ENCODE results near the gene SH3BGRL2. TPM values are rescaled to one million over a fixed set of nuclear protein-coding genes. Genes with fewer than 3 reads are reported as not detected.

Gene SH3BGRL2
- total and polyA plus RNA-seq, 2 experiments from 2014 or later = 8.4 to 24.5 TPM

DNA sequence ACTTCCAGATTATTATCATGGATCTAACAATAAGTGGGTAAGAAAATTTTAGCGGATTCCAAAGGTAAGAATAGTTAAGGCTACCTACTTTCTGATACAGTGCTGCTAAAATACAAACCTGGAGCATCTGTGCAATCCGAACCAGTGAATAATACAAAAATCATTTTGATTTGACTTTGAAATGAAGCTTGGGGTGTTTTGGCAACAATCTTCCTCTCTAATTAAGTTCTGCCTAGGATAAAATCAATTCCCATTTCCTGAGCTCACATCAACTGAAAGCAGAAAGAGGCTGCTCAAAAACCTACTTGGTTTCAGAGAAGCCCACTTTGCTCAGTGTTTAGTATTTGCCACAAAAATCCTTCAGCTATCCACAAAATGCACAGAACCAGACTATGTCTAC, 18.7 kb upstream of the SH3BGRL2 start:
- Histone ChIP-seq H3K9me2 (ENCODE audit: insufficient read depth) (no peaks in the 10 kb centered on the region), H3K79me2 (replicated peaks; ENCODE audit: insufficient read depth) (no peaks in the 10 kb centered on the region), H3K27ac (ENCODE audit: low read depth) (no peak overlapping the region), H2AFZ (no peak overlapping the region), H3K4me3 (no peak overlapping the region), H3F3A (replicated peaks; ENCODE audit: low read depth) (no peaks in the 10 kb centered on the region), H3K4me1 (ENCODE audit: insufficient read depth) (no peaks in the 10 kb centered on the region), H3K36me3 (ENCODE audit: insufficient read depth) (no peaks in the 10 kb centered on the region), H3K27me3 (ENCODE audit: insufficient read depth) (no peaks in the 10 kb centered on the region), H3K4me2 (no peak overlapping the region), H4K20me1 (replicated peaks; ENCODE audit: insufficient read depth) (no peaks in the 10 kb centered on the region)
- H3K27ac Mint-ChIP-seq = no peak overlapping the region
- H3K27me3 Mint-ChIP-seq (ENCODE audit: insufficient read depth, low read depth, poor library complexity) = peaks cover 2% of the 10 kb centered on the region
- DNase-seq (ENCODE audit: low spot score) = no peak
- peaks cover 9% of the 10 kb centered on the region; the same call in 2 of the 3 replicates for H3K4me1 Mint-ChIP-seq
- TF ChIP-seq NANOG (IDR thresholded peaks at IDR 0.05; ENCODE audit: borderline replicate concordance) (no peak), CREB1 (CRISPR knock-in tag; IDR thresholded peaks at IDR 0.05; ENCODE audit: low read depth) (no peak), POLR2AphosphoS5 (IDR thresholded peaks at IDR 0.05; ENCODE audit: low read depth) (no peak), STAT1 (IDR thresholded peaks at IDR 0.05; ENCODE audit: unreplicated experiment) (no peak), JUNB (IDR thresholded peaks at IDR 0.05; ENCODE audit: unreplicated experiment) (no peak)
- TF ChIP-seq, protein P1, sequence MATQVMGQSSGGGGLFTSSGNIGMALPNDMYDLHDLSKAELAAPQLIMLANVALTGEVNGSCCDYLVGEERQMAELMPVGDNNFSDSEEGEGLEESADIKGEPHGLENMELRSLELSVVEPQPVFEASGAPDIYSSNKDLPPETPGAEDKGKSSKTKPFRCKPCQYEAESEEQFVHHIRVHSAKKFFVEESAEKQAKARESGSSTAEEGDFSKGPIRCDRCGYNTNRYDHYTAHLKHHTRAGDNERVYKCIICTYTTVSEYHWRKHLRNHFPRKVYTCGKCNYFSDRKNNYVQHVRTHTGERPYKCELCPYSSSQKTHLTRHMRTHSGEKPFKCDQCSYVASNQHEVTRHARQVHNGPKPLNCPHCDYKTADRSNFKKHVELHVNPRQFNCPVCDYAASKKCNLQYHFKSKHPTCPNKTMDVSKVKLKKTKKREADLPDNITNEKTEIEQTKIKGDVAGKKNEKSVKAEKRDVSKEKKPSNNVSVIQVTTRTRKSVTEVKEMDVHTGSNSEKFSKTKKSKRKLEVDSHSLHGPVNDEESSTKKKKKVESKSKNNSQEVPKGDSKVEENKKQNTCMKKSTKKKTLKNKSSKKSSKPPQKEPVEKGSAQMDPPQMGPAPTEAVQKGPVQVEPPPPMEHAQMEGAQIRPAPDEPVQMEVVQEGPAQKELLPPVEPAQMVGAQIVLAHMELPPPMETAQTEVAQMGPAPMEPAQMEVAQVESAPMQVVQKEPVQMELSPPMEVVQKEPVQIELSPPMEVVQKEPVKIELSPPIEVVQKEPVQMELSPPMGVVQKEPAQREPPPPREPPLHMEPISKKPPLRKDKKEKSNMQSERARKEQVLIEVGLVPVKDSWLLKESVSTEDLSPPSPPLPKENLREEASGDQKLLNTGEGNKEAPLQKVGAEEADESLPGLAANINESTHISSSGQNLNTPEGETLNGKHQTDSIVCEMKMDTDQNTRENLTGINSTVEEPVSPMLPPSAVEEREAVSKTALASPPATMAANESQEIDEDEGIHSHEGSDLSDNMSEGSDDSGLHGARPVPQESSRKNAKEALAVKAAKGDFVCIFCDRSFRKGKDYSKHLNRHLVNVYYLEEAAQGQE (IDR thresholded peaks at IDR 0.05; ENCODE audit: unreplicated experiment) = no peak
- TF ChIP-seq, protein P2, sequence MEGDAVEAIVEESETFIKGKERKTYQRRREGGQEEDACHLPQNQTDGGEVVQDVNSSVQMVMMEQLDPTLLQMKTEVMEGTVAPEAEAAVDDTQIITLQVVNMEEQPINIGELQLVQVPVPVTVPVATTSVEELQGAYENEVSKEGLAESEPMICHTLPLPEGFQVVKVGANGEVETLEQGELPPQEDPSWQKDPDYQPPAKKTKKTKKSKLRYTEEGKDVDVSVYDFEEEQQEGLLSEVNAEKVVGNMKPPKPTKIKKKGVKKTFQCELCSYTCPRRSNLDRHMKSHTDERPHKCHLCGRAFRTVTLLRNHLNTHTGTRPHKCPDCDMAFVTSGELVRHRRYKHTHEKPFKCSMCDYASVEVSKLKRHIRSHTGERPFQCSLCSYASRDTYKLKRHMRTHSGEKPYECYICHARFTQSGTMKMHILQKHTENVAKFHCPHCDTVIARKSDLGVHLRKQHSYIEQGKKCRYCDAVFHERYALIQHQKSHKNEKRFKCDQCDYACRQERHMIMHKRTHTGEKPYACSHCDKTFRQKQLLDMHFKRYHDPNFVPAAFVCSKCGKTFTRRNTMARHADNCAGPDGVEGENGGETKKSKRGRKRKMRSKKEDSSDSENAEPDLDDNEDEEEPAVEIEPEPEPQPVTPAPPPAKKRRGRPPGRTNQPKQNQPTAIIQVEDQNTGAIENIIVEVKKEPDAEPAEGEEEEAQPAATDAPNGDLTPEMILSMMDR (conservative IDR thresholded peaks at IDR 0.05; ENCODE audit: low read depth in 2 of 2) = no peak
- ATAC-seq = no peak
- no peaks in the 10 kb centered on the region for H3K9me3 Mint-ChIP-seq
- H3K4me3 Mint-ChIP-seq = no peak overlapping the region
- H3K36me3 Mint-ChIP-seq (ENCODE audit: low read depth) = no peaks in the 10 kb centered on the region

DNA sequence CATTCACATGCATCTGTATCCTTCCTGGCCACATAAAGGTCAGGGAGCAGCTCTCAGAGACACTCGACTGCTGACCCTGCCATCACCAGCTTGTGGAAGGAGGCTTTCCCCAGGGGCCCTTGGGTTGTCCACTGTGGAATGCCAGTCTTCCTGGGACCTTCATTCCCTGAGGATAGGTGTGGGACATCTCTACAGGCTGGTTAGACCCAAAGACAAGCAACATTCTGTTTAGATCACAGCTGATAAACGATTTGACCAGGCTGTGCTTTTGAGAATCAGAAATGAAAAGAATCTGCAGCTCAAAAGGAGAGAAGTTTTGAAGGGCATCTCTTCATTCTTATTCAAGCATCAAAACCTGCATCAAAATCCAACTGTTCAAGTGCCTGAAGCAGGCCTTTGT, 18.2 kb upstream of the SH3BGRL2 start:
- Histone ChIP-seq H3K36me3 (ENCODE audit: insufficient read depth) (no peaks in the 10 kb centered on the region), H2AFZ (no peak overlapping the region), H3F3A (replicated peaks; ENCODE audit: low read depth) (no peaks in the 10 kb centered on the region), H3K4me3 (no peak overlapping the region), H3K4me1 (ENCODE audit: insufficient read depth) (no peaks in the 10 kb centered on the region), H3K27me3 (ENCODE audit: insufficient read depth) (no peaks in the 10 kb centered on the region), H4K20me1 (replicated peaks; ENCODE audit: insufficient read depth) (no peaks in the 10 kb centered on the region), H3K9me2 (ENCODE audit: insufficient read depth) (no peaks in the 10 kb centered on the region), H3K4me2 (no peak overlapping the region), H3K27ac (ENCODE audit: low read depth) (no peak overlapping the region), H3K79me2 (replicated peaks; ENCODE audit: insufficient read depth) (no peaks in the 10 kb centered on the region)
- no peak overlapping the region for H3K4me3 Mint-ChIP-seq
- no peaks in the 10 kb centered on the region for H3K36me3 Mint-ChIP-seq (ENCODE audit: low read depth)
- ATAC-seq (no peak), DNase-seq (ENCODE audit: low spot score) (no peak)
- H3K27me3 Mint-ChIP-seq (ENCODE audit: insufficient read depth, low read depth, poor library complexity) = peaks cover 2% of the 10 kb centered on the region
- TF ChIP-seq EZH2 (IDR thresholded peaks at IDR 0.05; ENCODE audit: low read depth, unreplicated experiment) (no peak), JUNB (IDR thresholded peaks at IDR 0.05; ENCODE audit: unreplicated experiment) (no peak)
- TF ChIP-seq, protein P1 (IDR thresholded peaks at IDR 0.05; ENCODE audit: unreplicated experiment) = no peak
- TF ChIP-seq, protein P2 (conservative IDR thresholded peaks at IDR 0.05; ENCODE audit: low read depth in 2 of 2) = no peak
- no peak overlapping the region for H3K27ac Mint-ChIP-seq
- peaks cover 9% of the 10 kb centered on the region; the same call in 2 of the 3 replicates for H3K4me1 Mint-ChIP-seq
- no peaks in the 10 kb centered on the region for H3K9me3 Mint-ChIP-seq
